SK-N-SH (cell line): ENCODE measurements around the gene RHBDL2. TPM values are rescaled to one million over a fixed set of nuclear protein-coding genes. Genes with fewer than 3 reads are reported as not detected.
A peak's percentile ranks its signal among the peaks of the same experiment; 100 is the strongest.

ENCODE experiments used
- CTCF ChIA-PET: fragments of 300-600, 350-600 bp; formaldehyde crosslinking; extraction: SDS; loops from one replicate; lab custom pipeline; 2021; lab: Yijun Ruan, JAX
- POLR2A ChIA-PET: fragments of 350-600 bp; sonication (Branson Sonifier 250); formaldehyde crosslinking; extraction: SDS; loops from one replicate; lab custom pipeline; 2020; ENCODE audit warnings: antibody characterized with exemption, inconsistent platforms; lab: Yijun Ruan, JAX
- DNase-seq: peaks from one replicate; pipeline ENCODE4 v3.0.0; 2012
- H2AFZ ChIP-seq: fragments of 200-600 bp; sonication (generic); 2 replicates; pipeline ENCODE4 v1.8.1; 2016; ENCODE audit warnings: antibody characterized with exemption, mild to moderate bottlenecking, low read depth
- H3F3A ChIP-seq: fragments of 200-600 bp; sonication (generic); replicated peaks from 2 replicates; pipeline ENCODE3; 2016; ENCODE audit warnings: antibody characterized with exemption, mild to moderate bottlenecking; ENCODE audit not compliant: insufficient read depth
- H3K27ac ChIP-seq, 2 experiments: fragments of 200-500 bp in 1 of 2; fragments of 200-600 bp in 1 of 2; sonication (Bioruptor generic) in 1 of 2; sonication (generic), shearing (Covaris generic) in 1 of 2; 2 replicates each; pipeline versions ENCODE4 v1.5.1 to v1.6.1; 2014 to 2016; ENCODE audit warnings: low read depth in 2 of 2, inconsistent platforms in 1 of 2, low read length in 1 of 2, mild to moderate bottlenecking in 1 of 2, mixed read lengths in 1 of 2
- H3K27me3 ChIP-seq: fragments of 200-600 bp; sonication (generic), shearing (Covaris generic); 2 replicates; pipeline ENCODE4 v1.6.1; 2016; ENCODE audit warnings: mixed run types; ENCODE audit not compliant: insufficient read depth
- H3K36me3 ChIP-seq, 2 experiments: fragments of 200-500 bp in 1 of 2; fragments of 200-600 bp in 1 of 2; sonication (Bioruptor generic) in 1 of 2; sonication (generic) in 1 of 2; replicated peaks in 1 of 2; 2 replicates each; pipeline versions ENCODE3 to v1.5.1; 2014 to 2016; ENCODE audit warnings: low read length in 1 of 2, mild to moderate bottlenecking in 1 of 2; ENCODE audit not compliant: insufficient read depth in 2 of 2, control insufficient read depth in 1 of 2
- H3K4me1 ChIP-seq, 2 experiments: fragments of 200-500 bp in 1 of 2; fragments of 200-600 bp in 1 of 2; sonication (Bioruptor generic) in 1 of 2; sonication (generic), shearing (Covaris generic) in 1 of 2; 2 replicates each; pipeline versions ENCODE4 v1.5.1 to v1.6.1; 2014 to 2016; ENCODE audit warnings: low read depth in 1 of 2, low read length in 1 of 2, mixed run types in 1 of 2; ENCODE audit not compliant: insufficient read depth in 2 of 2, control insufficient read depth in 1 of 2
- H3K4me2 ChIP-seq: fragments of 200-600 bp; sonication (generic), shearing (Covaris generic); 2 replicates; pipeline ENCODE4 v1.6.1; 2017; ENCODE audit warnings: mixed run types
- H3K4me3 ChIP-seq, 2 experiments: fragments of 200-500 bp in 1 of 2; fragments of 200-600 bp in 1 of 2; sonication (Bioruptor generic) in 1 of 2; sonication (generic), shearing (Covaris generic) in 1 of 2; 2 replicates each; pipeline versions ENCODE4 v1.5.1 to v1.8.1; 2014 to 2016; ENCODE audit warnings: low read depth in 2 of 2, inconsistent platforms in 1 of 2, low read length in 1 of 2, mild to moderate bottlenecking in 1 of 2, mixed read lengths in 1 of 2, moderate library complexity in 1 of 2
- H3K79me2 ChIP-seq: fragments of 200-600 bp; sonication (generic); 2 replicates; pipeline ENCODE4 v1.8.1; 2017; ENCODE audit warnings: mild to moderate bottlenecking; ENCODE audit not compliant: insufficient read depth
- H3K9ac ChIP-seq: fragments of 200-600 bp; sonication (generic); 2 replicates; pipeline ENCODE4 v1.6.1; 2017; ENCODE audit warnings: mixed run types
- H3K9me2 ChIP-seq: fragments of 200-600 bp; sonication (generic); 2 replicates; pipeline ENCODE4 v1.6.1; 2017; ENCODE audit warnings: mixed run types
- H3K9me3 ChIP-seq: fragments of 200-600 bp; sonication (generic); 2 replicates; pipeline ENCODE4 v1.6.1; 2017; ENCODE audit warnings: mixed run types, mild to moderate bottlenecking, moderate library complexity
- H4K20me1 ChIP-seq: fragments of 200-600 bp; sonication (generic); 2 replicates; pipeline ENCODE4 v1.6.1; 2017; ENCODE audit warnings: mild to moderate bottlenecking, mixed run types; ENCODE audit not compliant: insufficient read depth
- CHD2 ChIP-seq: fragments of 150-350 bp; IDR thresholded peaks from 2 replicates; pipeline ENCODE4 v1.6.1; 2018; ENCODE audit warnings: low read length; ENCODE audit not compliant: partially characterized antibody
- ELF1 ChIP-seq: IDR thresholded peaks from 2 replicates; pipeline ENCODE4 v1.4.0; 2012
- EZH2phosphoT487 ChIP-seq: fragments of 200-600 bp; sonication (generic); IDR thresholded peaks from 2 replicates; pipeline ENCODE4 v1.6.1; 2017; ENCODE audit warnings: low read depth, mixed run types, mild to moderate bottlenecking, antibody characterized with exemption, moderate library complexity, borderline replicate concordance
- FOSL2 ChIP-seq: IDR thresholded peaks from 2 replicates; pipeline ENCODE4 v1.4.0; 2012; ENCODE audit warnings: low read depth, mild to moderate bottlenecking, moderate library complexity, borderline replicate concordance
- FOXJ3 ChIP-seq: sonication (generic); formaldehyde crosslinking; IDR thresholded peaks from 2 replicates; pipeline ENCODE4 v1.5.1; 2020; ENCODE audit warnings: mild to moderate bottlenecking, missing genetic modification reagents
- FOXM1 ChIP-seq: IDR thresholded peaks from 2 replicates; pipeline ENCODE4 v1.4.0; 2012; ENCODE audit warnings: low read depth, mild to moderate bottlenecking
- GABPA ChIP-seq: IDR thresholded peaks from 2 replicates; pipeline ENCODE4 v1.4.0; 2012; ENCODE audit warnings: low read depth, mild to moderate bottlenecking
- GATA2 ChIP-seq: sonication (generic); formaldehyde crosslinking; IDR thresholded peaks from 2 replicates; pipeline ENCODE4 v1.5.0; 2020; ENCODE audit warnings: mild to moderate bottlenecking, missing genetic modification reagents
- IRF3 ChIP-seq: fragments of 150-350 bp; IDR thresholded peaks from 2 replicates; pipeline ENCODE4 v1.6.1; 2016; ENCODE audit warnings: mild to moderate bottlenecking, low read depth, low read length
- MEF2A ChIP-seq: IDR thresholded peaks from 2 replicates; pipeline ENCODE4 v1.4.0; 2012; ENCODE audit warnings: low read depth, borderline replicate concordance
- NFIC ChIP-seq: IDR thresholded peaks from 2 replicates; pipeline ENCODE4 v1.4.0; 2012; ENCODE audit warnings: borderline replicate concordance
- NRF1 ChIP-seq: IDR thresholded peaks from 2 replicates; pipeline ENCODE4 v1.6.1; 2012; ENCODE audit warnings: low read depth, mild to moderate bottlenecking, low read length
- PBX3 ChIP-seq: IDR thresholded peaks from 2 replicates; pipeline ENCODE4; 2012
- RAD21 ChIP-seq: IDR thresholded peaks from 2 replicates; pipeline ENCODE4 v1.6.1; 2012; ENCODE audit warnings: mild to moderate bottlenecking, low read length
- RFX5 ChIP-seq: IDR thresholded peaks from 2 replicates; pipeline ENCODE4 v1.6.1; 2012; ENCODE audit warnings: mild to moderate bottlenecking, improper control_type of control experiment, low read length
- TCF12 ChIP-seq: IDR thresholded peaks from 2 replicates; pipeline ENCODE4 v1.4.0; 2012
- TEAD4 ChIP-seq: IDR thresholded peaks from 2 replicates; pipeline ENCODE4 v1.4.0; 2012; ENCODE audit warnings: mild to moderate bottlenecking, borderline replicate concordance; ENCODE audit not compliant: insufficient read depth
- WGBS: methylation state at CpG from one replicate; pipeline ENCODE4 v1.1.6; 2017; ENCODE audit warnings: low lambda C conversion rate; 5-methylcytosine and 5-hydroxymethylcytosine counted together
- polyA plus RNA-seq, 3 experiments: library from polyadenylated mRNA; depleted of rRNA; stranded (reverse); fragments of >200 nt; gene quantifications; 2 replicates each; pipeline ENCODE4 v1.2.3, GENCODE V29; 2012

RHBDL2 gene
- polyA plus RNA-seq, 1 of the 3 experiments (the other 2 are of a cell fraction), result 0.07 TPM

- no peak overlapping the region for H3K9ac ChIP-seq
- no peaks in the 10 kb centered on the region for H3F3A ChIP-seq
- H3K27ac ChIP-seq, result no peak overlapping the region
- no peak for DNase-seq
- H3K4me3 ChIP-seq, result no peak overlapping the region
- H3K4me1 ChIP-seq, result peaks cover 0 to 10% of the 10 kb centered on the region in 2 experiments; a peak in 1 of 4 replicates
- H2AFZ ChIP-seq, result no peak overlapping the region
- H3K9me3 ChIP-seq, result no peaks in the 10 kb centered on the region
- WGBS, result 94% methylated on average over 8 of the region's 8 CpGs
- no peak for TF ChIP-seq NFIC
- no peak for TF ChIP-seq EZH2phosphoT487
- no peak for TF ChIP-seq TCF12
- TF ChIP-seq RFX5, result no peak
- no peak for TF ChIP-seq CHD2
- no peak overlapping the region for H3K4me2 ChIP-seq
- no peaks in the 10 kb centered on the region for H3K36me3 ChIP-seq
- ChIA-PET POLR2A (no interaction called here), CTCF (interaction anchor here (1.2 to 1.3 kb wide), 2 partner anchors 10 to 56 kb away, joined by 3 to 4 read pairs; partner anchors contain the start of gene MYCBP)
- H4K20me1 ChIP-seq, result no peaks in the 10 kb centered on the region
- H3K27me3 ChIP-seq, result no peaks in the 10 kb centered on the region
- H3K9me2 ChIP-seq, result no peaks in the 10 kb centered on the region
- no peaks in the 10 kb centered on the region for H3K79me2 ChIP-seq
Measured at GRCh38 chr1:38929054-38929453, 12.6 kb downstream of the RHBDL2 start.

- Histone ChIP-seq H3K27me3 (no peaks in the 10 kb centered on the region), H3K4me1 (peaks cover 0 to 10% of the 10 kb centered on the region in 2 experiments; a peak in 1 of 4 replicates), H3F3A (no peaks in the 10 kb centered on the region), H3K79me2 (no peaks in the 10 kb centered on the region), H4K20me1 (no peaks in the 10 kb centered on the region), H3K9me2 (no peaks in the 10 kb centered on the region), H3K4me2 (no peak overlapping the region), H2AFZ (no peak overlapping the region), H3K27ac (no peak overlapping the region), H3K9me3 (no peaks in the 10 kb centered on the region), H3K4me3 (no peak overlapping the region), H3K36me3 (no peaks in the 10 kb centered on the region), H3K9ac (no peak overlapping the region)
- ChIA-PET POLR2A (no interaction called here), CTCF (no interaction called here)
- 80% methylated on average over 1 of the region's 3 CpGs for WGBS
- DNase-seq, result peak; percentile 52
- TF ChIP-seq PBX3, result no peak
- TF ChIP-seq NRF1, result no peak
- TF ChIP-seq GABPA, result no peak
- no peak for TF ChIP-seq RAD21
- TF ChIP-seq FOSL2, result no peak
- TF ChIP-seq ELF1, result no peak
- no peak for TF ChIP-seq FOXJ3 (CRISPR knock-in tag)
- no peak for TF ChIP-seq FOXM1
- TF ChIP-seq TCF12, result no peak
- TF ChIP-seq GATA2 (CRISPR knock-in tag), result no peak
- TF ChIP-seq IRF3, result no peak
- no peak for TF ChIP-seq NFIC
- no peak for TF ChIP-seq TEAD4
- no peak for TF ChIP-seq MEF2A
Measured at GRCh38 chr1:38926091-38926490, 15.5 kb downstream of the RHBDL2 start.
